Progenitor cell of endocrine pancreas (in vitro differentiated cells): ENCODE measurements around the gene CTBP2. TPM values are rescaled to one million over a fixed set of nuclear protein-coding genes. Genes with fewer than 3 reads are reported as not detected.

Experiments
- DNase-seq: peaks from one replicate; pipeline ENCODE4 v3.0.0; 2021; ENCODE audit warnings: low spot score; ENCODE audit not compliant: unreplicated experiment
- H3K27ac Mint-ChIP-seq: 2 replicates; pipeline ENCODE4 v1.8.0; 2021; ENCODE audit warnings: mild to moderate bottlenecking, moderate library complexity, mixed read lengths
- H3K27me3 Mint-ChIP-seq: 2 replicates; pipeline ENCODE4 v1.8.0; 2021; ENCODE audit warnings: mixed read lengths
- H3K36me3 Mint-ChIP-seq: 2 replicates; pipeline ENCODE4 v1.8.0; 2022; ENCODE audit warnings: mixed read lengths; ENCODE audit not compliant: insufficient read depth
- H3K4me1 Mint-ChIP-seq: 2 replicates; pipeline ENCODE4 v1.8.0; 2021; ENCODE audit warnings: low read depth, mixed read lengths
- H3K4me3 Mint-ChIP-seq: 2 replicates; pipeline ENCODE4 v1.8.0; 2021; ENCODE audit warnings: low read depth, mild to moderate bottlenecking, moderate library complexity, mixed read lengths
- H3K9me3 Mint-ChIP-seq: 2 replicates; pipeline ENCODE4 v1.8.0; 2021; ENCODE audit warnings: low read depth, mixed read lengths
- total RNA-seq: library from RNA; stranded (reverse); gene quantifications from 2 replicates; pipeline ENCODE4 v1.2.1, GENCODE V29; 2021
- TF ChIP-seq, protein P1 (sequence below): fragments of 200-600 bp; sonication (generic); IDR thresholded peaks from one replicate; pipeline ENCODE4 v1.5.0; 2021; ENCODE audit warnings: antibody characterized with exemption, mild to moderate bottlenecking; ENCODE audit not compliant: unreplicated experiment

Gene CTBP2
- total RNA-seq, 1 donor from 2014 or later, result 182 TPM

DNA sequence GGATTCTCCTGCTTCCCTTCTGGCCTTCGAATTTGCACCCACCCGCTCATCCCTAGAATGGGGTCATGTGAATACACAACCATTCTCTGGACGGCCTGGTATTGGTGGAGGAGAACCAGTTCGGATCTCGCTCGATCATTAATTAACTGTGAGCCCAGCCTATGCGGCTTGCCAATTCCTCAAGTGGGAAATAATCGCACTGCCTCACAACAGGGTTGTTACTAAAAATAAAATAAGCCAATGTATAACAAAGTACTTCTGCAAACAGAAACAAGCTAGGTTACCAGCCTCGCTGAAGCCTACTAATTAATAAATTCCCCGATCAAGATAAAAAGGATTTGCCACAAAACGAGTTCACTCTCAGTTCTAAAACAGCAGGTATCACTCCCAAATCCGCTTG lies 16.2 kb downstream of the CTBP2 start:
- Mint-ChIP-seq H3K4me3 (no peak overlapping the region), H3K36me3 (peaks cover 3% of the 10 kb centered on the region)

DNA sequence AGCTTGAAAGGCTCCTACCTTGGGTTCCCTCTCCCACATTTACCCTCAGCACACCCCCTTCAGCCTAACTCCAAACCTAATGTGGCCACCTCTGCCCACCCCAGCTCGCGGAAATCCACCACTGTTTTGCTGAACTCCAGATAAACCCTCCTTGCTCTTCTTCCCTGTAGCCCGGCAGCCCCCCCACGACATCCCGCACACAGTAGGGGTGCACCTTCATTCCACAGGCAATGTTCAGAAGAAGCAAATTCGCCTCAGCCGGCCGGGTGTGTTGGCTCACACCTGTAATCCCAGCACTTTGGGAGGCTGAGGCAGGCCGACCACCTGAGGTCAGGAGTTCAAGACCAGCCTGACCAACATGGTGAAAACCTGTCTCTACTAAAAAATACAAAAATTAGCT lies 17.4 kb downstream of the CTBP2 start:
- no peak for DNase-seq
- H3K27me3 Mint-ChIP-seq, result no peaks in the 10 kb centered on the region
- TF ChIP-seq, protein P1, sequence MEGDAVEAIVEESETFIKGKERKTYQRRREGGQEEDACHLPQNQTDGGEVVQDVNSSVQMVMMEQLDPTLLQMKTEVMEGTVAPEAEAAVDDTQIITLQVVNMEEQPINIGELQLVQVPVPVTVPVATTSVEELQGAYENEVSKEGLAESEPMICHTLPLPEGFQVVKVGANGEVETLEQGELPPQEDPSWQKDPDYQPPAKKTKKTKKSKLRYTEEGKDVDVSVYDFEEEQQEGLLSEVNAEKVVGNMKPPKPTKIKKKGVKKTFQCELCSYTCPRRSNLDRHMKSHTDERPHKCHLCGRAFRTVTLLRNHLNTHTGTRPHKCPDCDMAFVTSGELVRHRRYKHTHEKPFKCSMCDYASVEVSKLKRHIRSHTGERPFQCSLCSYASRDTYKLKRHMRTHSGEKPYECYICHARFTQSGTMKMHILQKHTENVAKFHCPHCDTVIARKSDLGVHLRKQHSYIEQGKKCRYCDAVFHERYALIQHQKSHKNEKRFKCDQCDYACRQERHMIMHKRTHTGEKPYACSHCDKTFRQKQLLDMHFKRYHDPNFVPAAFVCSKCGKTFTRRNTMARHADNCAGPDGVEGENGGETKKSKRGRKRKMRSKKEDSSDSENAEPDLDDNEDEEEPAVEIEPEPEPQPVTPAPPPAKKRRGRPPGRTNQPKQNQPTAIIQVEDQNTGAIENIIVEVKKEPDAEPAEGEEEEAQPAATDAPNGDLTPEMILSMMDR, result no peak
- H3K4me3 Mint-ChIP-seq, result no peak overlapping the region
- peaks cover 4% of the 10 kb centered on the region for H3K36me3 Mint-ChIP-seq
- no peaks in the 10 kb centered on the region for H3K9me3 Mint-ChIP-seq
- peaks cover 51% of the 10 kb centered on the region for H3K4me1 Mint-ChIP-seq
- peak overlapping the region; percentile 74 for H3K27ac Mint-ChIP-seq

More for the DNA sequence above, 16.2 kb downstream of the CTBP2 start:
- DNase-seq, result no peak
- TF ChIP-seq, protein P1, result no peak
- Mint-ChIP-seq H3K27me3 (no peaks in the 10 kb centered on the region), H3K27ac (peak overlapping the region; percentile 59), H3K9me3 (no peaks in the 10 kb centered on the region), H3K4me1 (peaks cover 48% of the 10 kb centered on the region)

- Mint-ChIP-seq H3K36me3 (peaks cover 6% of the 10 kb centered on the region), H3K27me3 (no peaks in the 10 kb centered on the region), H3K27ac (no peak overlapping the region), H3K4me1 (peaks cover 46% of the 10 kb centered on the region), H3K9me3 (no peaks in the 10 kb centered on the region), H3K4me3 (no peak overlapping the region)
- TF ChIP-seq, protein P1, result no peak
- no peak for DNase-seq
Observed at GRCh38 chr10:125141860-125142484, 18.4 kb downstream of the CTBP2 start.

DNA sequence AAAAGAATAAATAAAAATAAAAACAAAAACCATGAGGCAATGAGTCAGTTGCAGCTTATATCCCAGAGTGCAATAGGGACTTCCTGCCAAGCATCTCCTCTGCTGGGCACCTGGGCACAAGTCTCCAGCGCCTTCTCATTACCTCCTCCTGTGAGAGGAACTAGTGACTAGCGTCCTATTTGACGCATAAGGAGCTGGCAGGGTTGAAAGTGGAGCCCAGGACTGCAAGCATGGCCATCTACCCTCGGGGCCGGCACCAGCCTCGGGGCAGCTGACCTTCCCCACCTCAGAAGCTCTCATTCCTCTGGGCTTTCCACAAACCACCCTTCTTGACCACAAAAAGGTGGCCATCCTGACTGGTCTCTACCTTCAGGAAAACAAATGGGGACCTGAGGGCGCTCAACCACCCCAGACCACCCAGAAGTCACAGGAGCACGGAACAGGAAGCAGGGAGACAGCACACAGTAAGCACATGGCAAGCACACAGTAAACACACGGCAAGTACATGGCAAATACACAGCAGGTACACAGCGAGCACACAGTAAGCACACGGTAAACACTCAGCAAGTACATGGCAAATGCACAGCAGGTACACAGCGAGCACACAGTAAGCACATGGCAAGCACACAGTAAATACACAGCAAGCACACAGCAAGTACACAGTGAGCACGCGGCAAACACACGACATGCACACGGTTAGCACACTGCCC lies 19.1 kb downstream of the CTBP2 start:
- no peak overlapping the region for H3K4me3 Mint-ChIP-seq
- H3K9me3 Mint-ChIP-seq, result no peaks in the 10 kb centered on the region
- H3K27me3 Mint-ChIP-seq, result no peaks in the 10 kb centered on the region
- peaks cover 4% of the 10 kb centered on the region for H3K36me3 Mint-ChIP-seq
- H3K27ac Mint-ChIP-seq, result peak overlapping the region; percentile 47
- peaks cover 45% of the 10 kb centered on the region for H3K4me1 Mint-ChIP-seq
- TF ChIP-seq, protein P1, result no peak
- no peak for DNase-seq

DNA sequence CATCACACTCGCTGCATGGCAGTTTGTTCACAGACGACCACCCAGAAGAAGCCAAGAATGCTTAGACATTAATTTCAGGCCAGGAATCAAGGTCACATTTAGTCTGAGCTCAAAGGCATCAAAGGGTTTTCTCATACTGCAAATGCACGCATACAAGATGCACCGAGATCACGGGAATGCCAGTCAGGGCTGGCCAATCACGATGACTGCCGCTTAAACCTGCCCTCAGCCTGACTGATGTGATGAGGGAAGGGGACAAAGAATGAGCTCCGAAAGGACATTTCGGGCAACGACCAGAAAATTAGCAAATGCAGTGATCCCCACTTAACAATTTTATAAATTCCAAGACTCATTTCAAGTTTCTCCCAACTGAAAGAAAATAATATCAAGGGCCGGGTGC lies 20.2 kb downstream of the CTBP2 start:
- DNase-seq, result no peak
- Mint-ChIP-seq H3K36me3 (peaks cover 5% of the 10 kb centered on the region), H3K4me3 (no peak overlapping the region), H3K27ac (peak overlapping the region; percentile 65), H3K4me1 (peaks cover 44% of the 10 kb centered on the region), H3K9me3 (no peaks in the 10 kb centered on the region), H3K27me3 (no peaks in the 10 kb centered on the region)
- TF ChIP-seq, protein P1, result no peak
